Hematopoietic multipotent progenitor cell treated with erythropoietin and hydrocortisone succinate and interleukin-3 and kit ligand, for 17 days (in vitro differentiated cells): ENCODE data around the gene BRD3.

ENCODE experiments used
- DNase-seq: peaks from one replicate; pipeline ENCODE4 v3.0.0-alpha.2; 2015; ENCODE audit warnings: low spot score

The BRD3 gene

DNA sequence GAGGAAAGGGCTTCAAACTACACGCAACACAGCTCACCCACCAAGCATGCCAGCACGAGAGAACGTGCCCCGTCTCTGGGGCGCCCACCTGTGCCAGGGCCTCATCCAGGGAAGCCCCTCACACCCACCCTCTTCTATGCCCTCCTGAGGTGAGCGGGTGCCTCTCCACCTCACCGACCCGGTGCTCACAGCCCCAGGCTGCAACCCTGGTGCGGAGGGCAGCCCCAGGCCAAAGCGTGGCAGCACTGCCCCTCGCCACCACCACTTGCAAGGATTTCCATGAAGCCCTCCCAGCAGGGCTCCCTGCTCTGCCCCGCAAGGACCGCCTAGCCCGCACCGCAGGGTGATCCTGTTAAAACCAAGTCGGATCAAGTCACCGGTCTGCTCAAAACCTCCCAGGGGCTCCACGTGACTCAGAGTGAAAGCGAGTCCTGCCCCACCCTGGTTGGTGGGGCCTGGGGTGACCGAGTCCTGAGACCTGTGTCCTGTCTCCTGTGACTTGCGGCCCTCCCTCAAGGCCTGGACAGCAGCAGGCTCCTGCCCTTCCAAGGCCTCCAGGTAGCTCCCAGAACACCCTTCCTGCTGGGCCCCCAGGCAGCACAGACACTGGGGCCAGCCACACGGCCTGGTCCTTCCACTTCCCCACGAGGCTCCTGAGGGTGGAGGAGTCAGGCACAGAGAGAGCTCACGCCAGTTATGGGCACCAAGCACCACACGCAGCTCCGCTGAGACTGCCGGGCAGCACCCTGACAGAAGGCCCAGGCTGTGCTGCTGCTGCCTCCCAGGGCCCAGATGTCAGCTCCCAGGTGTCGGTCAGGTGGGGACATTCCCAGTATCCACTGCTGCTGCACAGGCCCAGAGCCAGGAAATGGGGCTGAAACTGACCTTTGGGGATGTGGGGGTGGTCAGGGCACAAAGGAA lies 12.7 kb downstream of the BRD3 start:
- no peak for DNase-seq

DNA sequence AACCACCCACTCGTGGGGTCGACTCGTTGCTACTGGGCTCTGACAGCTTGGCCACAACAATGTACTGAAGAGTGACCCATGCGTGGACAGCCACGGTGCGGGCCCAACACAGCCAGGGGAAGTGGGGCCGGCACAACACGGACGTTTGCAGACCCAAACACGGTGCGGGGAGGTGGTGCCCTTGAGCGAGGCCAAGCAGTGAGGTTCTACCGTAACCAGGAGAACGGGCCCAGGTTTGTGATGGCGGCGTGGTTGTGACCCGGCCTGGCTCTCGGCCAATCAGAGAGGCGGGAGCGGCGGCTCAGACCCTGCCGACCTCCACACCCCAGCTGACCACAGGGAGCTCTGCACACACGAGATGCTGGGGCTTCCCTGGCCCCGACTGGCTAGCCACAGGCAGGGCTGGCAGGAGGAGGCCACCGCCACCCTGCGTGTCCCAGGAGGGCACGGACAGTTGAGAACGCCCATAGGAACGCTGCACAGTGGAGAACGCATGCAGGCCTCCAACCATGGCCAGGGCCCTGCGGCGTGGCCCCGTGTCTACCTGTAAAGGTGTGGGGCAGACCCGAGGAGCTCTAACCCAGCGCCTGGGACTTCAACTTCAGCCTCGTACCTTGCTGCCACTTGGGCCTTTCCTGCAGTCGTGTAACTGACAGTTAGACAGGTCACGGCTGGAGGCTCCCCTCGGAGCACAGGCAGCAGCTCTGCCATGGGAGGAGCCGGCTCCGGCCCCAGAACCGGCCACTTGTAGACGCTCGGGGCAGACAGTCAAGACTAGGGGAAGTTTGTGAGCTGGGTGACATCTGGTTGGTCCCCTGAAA lies 13.7 kb downstream of the BRD3 start:
- DNase-seq = no peak

DNA sequence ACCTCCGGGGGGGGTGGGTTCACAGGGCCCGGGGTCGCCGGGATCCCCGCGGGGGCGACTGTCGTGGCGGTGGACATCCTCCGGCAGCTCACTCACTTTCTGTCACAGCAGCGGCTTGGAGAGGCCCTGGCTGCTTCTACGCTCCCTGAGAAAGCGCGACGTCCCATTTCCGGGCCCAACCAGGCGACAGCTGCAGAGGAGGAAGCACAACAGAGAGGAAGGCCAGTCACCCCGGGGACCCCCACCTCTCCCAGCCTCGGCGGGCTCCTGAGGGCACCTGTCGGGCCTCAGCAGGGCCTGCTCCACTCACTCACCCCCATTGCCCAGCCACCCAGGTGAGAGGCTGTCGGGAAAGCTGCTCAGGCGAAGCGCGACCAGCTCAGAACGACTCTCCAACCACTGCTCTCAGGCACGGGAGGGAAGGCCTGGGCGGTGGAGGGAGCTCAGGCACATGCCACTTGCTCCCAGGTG lies 14.4 kb downstream of the BRD3 start:
- DNase-seq = no peak

DNA sequence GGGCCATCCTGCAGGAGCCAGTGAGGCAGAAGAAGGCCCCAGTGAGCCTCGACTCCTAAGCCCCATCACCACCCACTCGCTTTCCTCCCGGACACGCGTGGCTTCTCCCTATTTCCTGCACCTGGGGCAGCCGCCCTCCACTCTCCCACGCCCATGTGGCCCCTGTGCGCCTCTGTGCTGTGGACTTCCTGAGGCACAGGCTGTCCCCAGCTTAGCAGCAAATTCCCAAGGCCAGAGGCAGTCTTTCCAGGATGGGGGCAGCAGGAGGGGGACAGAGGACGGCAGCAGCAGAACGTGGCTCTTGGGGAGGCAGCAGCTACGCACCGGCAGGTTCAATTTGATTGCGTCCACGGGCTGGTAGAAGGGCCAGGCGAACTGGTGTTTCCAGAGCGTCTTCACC lies 14.9 kb downstream of the BRD3 start:
- no peak for DNase-seq

DNA sequence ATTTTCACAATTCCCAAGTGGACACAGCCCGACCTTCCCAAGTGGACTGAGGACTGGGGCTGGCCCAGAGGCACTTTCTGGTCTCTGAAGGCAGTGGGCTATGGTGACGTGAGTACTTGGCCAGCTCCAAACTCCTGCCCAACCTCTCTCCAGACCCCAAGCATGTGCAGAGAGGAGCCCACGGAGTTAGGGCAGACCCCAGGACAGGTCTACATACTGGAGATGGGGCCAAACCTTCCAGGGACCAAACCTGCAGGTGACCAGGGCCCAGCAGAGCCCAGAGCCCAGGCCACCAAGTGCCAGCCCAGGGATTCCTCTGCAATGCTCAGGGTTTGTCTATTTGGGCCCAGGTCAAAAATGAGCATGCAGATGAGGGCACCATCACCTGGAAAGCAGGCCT lies 15.3 kb downstream of the BRD3 start:
- no peak for DNase-seq

DNA sequence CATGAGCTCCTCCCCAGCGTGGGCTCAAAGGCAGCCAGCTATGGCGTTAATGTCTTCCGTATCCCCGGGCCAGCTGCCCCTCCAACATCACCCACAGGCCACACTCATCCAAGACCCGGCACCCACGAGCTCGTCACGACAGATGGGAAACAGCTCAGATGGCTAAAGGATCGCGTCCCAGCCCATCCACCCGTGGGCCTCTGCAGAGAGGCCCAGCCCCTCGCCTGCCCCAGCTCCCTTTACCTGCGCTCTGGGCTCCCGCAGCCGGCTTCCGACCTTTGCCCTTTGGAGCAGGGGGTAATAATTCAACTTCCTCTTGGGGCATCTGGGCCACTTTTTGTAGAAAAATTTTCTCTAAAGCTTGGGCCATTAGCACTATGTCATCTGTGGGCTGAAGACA lies 16.5 kb downstream of the BRD3 start:
- no peak for DNase-seq

DNA sequence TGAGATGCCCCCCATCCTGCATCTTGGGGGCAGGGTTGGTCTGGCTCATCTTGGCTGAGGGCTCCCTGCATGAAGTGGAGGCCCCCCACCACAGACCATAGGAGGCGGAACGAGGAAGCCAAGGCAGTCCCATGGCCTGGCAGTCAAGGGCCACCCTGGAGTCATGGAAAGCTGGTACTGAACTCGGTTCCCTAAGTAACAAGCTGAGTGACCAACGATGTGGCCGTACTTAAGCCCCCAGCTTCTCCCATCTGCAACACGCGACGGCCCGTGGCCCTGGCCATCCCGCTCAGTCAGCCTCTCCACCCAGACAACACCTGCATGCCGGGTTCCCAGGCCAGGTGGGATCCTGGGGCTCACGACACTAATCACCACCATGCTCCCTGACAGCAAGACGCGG lies 17.1 kb downstream of the BRD3 start:
- DNase-seq = no peak

DNA sequence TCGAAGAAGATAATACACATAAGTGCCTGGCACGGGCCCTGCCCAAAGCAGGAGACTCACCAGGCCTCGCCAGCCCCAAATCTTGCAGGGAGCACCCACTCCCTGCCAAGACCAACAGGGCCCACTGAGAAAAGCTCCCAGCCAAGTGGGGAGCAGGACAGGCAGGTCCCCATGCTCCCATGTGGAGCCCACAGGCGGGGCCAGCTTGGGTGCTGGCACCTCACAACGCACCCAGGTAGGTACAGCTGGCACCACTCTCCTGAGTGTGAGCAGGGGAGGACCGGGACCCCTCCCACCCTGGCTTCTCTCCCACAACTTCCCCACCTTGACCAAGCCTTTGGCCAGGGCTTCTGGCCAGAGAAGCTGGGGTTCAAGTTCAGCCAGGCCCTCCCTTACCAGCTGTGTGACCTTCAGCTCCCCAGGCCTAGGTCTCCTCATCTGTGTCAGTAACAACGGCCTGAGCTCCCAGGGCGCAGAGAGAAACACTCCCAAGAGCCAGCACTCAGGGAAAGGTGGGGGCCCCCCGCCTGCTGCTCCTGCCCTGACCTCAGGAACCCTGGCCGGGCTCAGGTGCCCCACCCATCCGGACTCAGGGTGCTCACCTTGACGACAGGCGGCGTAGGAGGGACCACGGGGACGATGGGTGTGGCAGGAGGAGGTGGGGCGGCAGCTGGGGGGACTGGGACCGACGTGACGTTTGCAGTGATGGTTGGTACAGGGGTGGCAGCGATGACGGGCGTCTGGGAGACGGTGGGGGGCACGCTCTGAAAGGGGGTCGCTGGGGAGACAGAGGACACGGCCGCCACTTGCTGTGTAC lies 17.8 kb downstream of the BRD3 start:
- DNase-seq = no peak

DNA sequence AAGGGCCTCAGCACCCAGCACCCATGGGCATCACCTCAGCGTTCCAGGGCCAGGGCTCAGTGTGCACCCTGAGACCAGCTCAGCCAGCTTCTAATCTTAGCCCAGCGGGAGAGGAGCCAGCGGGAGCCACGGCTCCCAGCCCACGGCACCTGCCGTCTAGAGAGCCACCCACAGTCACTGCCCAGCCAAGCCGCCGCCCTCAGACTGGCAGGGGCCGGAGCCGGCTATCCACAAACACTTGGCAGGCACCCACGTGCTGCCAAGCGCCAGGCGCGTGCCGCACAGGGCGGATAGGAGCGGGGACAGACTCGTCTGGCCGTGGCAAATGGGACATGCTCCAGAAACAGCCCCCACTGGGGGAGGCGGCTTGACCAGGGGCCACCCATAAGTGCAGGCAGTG lies 18.6 kb downstream of the BRD3 start:
- no peak for DNase-seq

DNA sequence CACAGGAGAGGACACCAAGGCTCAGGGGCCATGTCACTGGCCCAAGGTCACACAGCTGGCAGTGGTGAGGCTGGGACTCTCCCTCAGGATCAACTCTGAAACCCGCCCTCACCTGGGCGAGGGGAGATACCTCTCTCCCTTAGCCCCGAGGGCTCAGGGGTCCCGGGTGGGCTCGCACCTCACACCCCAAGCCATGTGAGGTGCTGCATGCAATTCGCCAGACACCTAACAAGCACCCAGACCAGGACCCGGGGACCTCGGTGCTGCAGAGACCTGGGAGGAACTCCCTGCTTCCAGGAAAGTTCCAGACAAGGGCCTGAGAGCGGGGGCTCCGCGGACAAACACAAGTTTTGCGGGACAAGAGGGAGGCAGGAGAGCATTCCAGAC lies 19.3 kb downstream of the BRD3 start:
- no peak for DNase-seq

DNA sequence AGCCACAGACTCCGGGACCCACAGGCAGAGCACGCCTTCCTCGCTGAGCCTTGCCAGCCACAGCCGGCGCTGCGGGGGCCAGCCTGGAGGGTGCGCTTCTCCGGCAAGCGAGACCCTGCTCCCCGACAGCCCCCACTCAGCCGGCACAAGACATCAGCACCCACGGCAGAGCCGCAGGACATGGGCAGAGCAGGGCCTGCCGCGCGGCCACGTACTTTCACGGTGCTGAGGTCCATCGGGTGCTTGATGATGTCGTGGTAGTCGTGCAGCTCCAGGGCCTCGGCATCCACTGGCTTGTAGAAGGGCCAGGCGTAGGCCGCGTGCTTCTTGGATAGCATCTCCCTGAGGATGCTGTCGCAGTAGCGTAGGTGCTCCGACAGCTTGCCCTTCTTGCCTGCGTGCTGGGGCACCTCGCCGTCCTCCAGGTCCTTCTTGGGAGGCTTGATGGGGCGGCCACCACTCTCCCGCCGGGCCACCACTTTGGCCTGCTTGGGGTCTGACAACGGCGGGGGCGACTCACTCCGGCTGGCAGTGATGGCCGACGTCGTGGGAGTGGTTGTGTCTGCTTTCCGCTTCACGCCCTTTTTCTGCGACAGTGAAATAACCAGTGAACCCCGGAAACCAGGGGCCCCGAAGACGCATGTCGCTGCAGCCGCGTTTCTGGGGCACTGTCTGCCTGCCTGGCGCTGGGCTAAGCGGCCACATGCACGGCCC lies 19.8 kb downstream of the BRD3 start:
- DNase-seq = no peak

DNA sequence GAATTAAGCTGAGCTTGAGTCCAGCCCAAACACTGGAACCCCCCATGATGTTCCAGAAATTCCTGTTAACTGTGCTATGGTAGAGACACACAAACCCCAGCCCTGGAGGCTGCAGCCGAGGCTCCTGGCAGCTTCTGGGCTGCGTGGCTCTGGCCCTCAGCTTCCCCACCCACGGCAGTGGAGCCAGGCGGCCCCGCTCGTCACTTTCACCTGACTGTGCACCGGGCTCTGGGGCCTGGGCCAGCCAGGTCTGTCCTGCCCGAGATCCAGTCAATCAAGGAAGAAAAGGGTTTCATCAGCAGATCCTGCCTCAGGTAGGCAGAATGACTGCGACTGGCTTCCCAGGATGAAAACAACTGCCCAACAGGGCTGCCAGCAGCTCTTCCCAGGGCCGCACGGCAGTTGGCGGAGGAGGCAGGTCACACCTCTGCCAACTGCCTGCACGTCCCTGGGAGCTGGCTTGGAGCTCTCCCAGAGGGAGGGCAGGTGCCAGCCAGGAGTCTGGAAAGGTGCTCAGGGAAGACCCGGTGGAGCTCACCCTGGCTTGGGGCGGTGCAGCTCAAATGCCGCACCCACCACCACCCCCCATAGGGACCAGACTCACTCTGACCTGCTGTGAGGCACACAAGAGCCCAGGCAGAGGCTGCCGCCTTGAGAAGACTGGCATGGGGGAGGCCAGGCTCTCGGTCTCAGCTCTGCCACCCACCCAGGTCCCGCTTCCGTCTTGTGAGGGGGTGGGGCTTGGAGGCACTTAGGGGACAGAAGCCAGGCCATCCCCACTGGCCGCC lies 20.7 kb downstream of the BRD3 start:
- DNase-seq = no peak

DNA sequence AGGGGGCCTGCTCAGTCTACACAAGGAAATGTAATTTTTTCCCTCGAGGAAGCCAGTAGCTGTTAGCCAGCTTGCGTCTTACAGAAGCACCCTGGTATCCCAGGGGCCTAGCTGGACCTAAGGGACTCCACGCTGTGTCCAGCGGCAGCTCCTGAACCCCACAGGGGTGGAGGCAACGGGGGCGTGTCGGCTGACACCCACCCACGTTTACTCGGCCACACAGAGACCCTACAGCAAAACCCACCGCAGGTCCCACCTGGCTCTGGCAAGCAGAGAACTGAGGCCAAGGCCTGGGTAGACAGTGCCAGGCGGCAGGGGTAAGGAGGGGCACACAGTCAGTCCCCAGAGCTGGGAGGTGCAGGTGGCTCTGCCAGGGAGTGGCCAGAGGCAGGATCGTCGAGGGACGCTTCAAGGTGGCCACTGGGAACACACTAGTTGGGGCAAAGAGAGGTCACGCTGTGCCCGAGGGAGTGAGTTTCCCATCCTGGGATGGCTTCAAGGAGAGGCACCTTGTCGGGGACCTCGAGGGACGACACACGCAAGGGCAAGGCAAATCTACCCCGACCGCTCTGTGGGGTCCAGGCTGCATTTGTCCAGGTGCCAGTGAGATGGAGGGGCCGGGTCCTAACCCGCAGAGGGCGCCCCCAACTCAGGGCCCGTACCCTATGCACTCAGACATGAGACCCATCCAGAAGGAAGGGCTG lies 21.8 kb downstream of the BRD3 start:
- no peak for DNase-seq

DNA sequence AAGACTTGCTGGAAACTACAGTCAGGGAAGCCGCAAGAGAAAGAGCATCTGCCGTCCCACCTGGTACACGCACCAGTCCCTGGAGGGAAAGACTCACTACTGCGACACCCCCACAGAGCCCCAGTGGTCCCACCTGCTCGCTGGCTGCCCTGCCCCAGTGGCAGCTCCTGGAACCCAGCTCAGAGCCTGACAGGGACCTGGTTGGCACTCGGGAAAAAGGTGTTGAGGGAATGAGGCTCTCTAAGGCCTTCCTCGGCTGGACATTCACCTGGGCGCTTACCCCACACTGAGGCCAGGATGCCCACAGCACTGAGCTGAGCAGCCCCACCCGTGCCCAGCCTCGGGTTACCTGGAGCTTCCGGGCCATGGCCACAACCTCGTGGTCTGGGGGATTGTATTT lies 22.9 kb downstream of the BRD3 start:
- no peak for DNase-seq

DNA sequence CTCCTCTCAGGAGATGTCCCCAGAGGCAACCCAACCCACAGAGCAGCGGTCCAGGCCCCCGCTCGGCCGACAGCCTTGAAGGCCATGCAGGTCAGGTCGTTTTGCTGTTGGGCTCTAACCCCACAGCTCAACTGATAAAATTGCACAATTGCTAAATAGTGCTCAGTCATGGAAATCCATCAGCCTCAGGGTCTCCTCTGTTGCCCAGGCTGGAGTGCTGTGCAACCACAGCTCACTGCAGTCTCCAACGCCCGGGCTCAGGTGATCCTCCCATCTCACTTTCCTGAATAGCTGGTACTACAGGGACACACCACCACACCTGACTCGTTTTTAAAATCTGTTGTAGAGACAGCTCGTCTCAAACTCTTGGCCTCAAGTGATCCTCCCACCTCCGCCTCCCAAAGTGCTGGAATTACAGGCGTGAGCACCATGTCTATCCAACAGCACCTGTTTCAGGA lies 24.3 kb downstream of the BRD3 start:
- DNase-seq = no peak

DNA sequence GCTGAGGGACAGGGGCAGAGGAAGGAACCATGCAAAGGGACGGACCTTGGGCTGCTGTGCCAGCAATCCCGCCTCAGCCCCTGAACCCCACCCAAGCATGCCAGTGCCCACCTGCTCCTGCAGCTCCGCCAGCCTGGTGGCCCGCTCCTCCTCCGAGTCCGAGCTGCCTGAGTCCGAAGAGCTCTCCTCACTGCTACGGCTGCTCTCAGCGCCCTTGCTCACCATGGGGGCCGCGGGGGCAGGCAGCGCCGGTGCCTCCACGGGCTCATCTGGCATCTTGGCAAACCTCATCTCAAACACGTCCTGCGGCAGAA lies 26.2 kb downstream of the BRD3 start:
- DNase-seq = no peak

DNA sequence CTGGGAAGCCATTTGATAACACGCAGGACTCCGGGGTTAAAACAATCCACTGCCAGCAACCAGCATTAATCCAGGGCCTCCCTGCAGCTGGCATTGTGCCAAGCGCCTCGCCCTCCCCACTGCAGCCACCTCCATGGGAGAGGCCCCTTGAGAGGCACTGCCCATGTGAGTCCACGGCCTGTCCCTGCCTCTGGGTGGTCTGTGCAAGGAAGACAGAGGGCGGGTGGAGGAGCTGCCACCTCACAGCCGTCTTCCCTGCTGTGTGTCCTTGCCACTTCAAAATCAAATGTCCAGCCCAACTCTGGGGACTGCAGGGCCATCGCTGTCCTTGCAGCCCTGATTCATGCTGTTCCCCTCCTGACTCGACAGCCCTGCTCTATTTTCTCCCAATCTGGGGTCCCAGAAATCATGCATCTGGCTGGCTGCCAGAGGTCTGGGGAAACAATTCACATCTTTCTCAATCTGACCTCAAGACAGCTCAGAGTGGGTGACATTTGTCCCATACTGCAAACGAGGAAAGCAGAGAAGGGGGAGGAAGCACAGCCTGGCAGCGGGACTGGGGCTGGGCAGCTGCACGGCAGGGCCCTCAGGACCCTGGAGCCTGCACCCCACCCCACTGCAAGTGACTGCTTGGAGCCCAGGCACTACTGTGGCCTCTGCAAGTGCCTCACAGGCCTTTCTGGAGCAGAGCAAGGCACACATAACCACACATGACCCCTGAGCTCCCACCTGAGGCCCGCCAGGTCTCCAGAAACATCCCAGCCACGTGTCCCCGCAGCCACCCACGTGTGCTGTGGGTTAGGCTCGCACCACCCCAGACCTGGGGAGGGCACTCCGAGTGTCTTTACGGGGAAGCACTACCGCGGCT lies 26.8 kb downstream of the BRD3 start:
- peak; percentile 43 for DNase-seq

DNA sequence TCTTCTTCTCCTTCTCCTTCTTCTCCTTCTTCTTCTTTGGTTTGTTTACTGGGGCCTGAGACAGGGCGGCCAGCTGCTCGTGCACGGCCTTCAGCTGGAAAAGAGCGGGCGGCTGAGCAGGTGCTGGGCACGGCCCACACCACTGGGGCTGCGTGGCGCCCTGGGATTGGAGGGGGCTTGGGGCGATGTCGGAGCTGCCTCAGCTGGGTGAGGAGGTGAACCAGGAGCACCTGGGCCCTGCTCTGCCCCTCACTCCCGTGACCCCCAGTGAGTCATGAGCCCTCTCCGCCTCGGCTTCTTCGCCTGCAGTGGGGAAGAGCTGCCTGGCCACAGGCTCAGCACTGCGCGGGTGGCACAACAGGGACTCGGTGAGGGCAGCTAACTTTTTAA lies 27.7 kb downstream of the BRD3 start:
- DNase-seq = no peak
